Measurements from ENCODE around the gene ZNF768. TPM values are rescaled to one million over a fixed set of nuclear protein-coding genes. Genes with fewer than 3 reads are reported as not detected.

ZNF768 gene
- total RNA-seq, 1 donor from 2014 or later = 31.4 TPM

DNA sequence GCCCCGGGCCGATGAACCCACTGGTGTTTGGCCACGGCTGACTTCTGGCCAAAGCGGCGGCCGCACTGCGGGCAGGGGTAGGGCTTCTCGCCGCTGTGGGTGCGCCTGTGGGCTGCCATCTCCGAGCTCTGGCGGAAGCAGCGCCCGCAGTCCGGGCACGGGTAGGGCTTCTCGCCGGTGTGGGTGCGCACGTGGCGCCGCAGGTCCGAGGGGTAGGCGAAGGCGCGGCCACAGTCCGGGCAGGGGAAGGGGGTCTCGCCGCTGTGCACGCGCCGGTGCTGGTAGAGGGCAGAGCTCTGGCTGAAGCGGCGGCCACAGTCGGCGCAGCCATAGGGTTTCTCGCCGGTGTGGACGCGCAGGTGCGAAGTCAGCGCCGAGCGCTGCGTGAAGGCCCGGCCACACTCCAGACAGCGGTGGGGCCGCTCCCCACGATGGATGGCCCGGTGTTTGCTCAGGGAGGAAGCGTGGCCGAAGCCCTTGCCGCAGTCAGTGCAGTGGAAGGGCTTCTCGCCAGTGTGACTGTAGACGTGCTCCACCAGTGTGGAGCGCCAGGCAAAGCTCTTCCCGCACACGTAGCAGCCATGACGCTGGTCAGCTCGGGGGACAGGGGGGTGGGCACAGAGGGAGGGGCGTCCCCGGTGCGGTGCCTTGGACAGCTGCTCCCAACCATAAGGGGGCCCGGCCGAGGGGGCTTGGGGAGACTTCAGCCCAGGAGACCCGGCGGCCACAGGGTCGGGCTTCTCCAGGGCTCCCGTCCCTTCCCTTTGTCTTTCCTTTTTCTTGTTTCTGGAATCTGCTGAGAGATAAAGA is 29.2 kb upstream of the ZNF768 start:
- Mint-ChIP-seq H3K27me3 (ENCODE audit: unreplicated experiment) (peaks cover 8% of the 10 kb centered on the region), H3K9me3 (ENCODE audit: unreplicated experiment) (no peaks in the 10 kb centered on the region), H3K4me3 (ENCODE audit: unreplicated experiment) (peak overlapping the region; percentile 85), H3K36me3 (ENCODE audit: low read depth, unreplicated experiment) (peaks cover 15% of the 10 kb centered on the region), H3K4me1 (ENCODE audit: unreplicated experiment) (peaks cover 29% of the 10 kb centered on the region), H3K27ac (ENCODE audit: unreplicated experiment) (no peak overlapping the region)
- TF ChIP-seq, protein P1, sequence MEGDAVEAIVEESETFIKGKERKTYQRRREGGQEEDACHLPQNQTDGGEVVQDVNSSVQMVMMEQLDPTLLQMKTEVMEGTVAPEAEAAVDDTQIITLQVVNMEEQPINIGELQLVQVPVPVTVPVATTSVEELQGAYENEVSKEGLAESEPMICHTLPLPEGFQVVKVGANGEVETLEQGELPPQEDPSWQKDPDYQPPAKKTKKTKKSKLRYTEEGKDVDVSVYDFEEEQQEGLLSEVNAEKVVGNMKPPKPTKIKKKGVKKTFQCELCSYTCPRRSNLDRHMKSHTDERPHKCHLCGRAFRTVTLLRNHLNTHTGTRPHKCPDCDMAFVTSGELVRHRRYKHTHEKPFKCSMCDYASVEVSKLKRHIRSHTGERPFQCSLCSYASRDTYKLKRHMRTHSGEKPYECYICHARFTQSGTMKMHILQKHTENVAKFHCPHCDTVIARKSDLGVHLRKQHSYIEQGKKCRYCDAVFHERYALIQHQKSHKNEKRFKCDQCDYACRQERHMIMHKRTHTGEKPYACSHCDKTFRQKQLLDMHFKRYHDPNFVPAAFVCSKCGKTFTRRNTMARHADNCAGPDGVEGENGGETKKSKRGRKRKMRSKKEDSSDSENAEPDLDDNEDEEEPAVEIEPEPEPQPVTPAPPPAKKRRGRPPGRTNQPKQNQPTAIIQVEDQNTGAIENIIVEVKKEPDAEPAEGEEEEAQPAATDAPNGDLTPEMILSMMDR (IDR thresholded peaks at IDR 0.05; ENCODE audit: unreplicated experiment) = no peak
- DNase-seq (ENCODE audit: low spot score) = no peak

DNA sequence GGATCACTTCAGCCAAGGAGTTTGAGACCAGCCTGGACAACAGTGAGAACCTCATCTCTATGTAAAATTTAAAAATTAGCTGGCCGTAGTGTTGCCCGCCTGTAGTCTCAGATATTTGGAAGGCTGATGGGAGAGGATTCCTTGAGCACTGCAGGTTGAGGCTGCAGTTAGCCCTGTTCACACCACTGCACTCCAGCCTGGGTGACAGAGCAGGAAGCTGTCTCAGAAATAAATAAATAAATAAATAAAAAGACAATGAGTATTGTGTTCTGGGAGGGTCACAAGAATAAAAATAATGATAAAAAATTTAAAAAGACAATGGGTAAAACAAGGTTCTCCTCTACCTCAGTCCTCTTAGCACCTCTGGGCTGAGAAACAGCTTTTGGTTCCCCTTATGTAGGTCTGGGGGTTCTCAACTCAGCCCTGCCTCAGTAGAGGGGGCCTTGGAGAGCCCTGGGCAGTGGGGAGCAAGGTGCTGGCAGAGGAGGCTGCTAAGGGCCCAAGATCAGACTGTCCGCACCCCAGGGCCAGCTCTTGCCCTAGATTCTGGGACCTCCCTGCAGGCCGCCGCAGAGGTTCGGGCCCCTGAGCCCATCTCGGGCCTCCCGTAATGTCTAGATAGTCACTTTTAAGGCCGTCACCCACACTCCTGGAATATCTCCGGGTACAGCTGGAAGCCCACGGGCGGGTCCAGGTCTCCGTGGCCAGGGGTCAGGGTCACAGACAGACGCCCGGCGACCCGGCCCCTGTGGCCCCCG is 28.4 kb upstream of the ZNF768 start:
- Mint-ChIP-seq H3K4me1 (ENCODE audit: unreplicated experiment) (peaks cover 29% of the 10 kb centered on the region), H3K27ac (ENCODE audit: unreplicated experiment) (no peak overlapping the region), H3K27me3 (ENCODE audit: unreplicated experiment) (peaks cover 8% of the 10 kb centered on the region), H3K36me3 (ENCODE audit: low read depth, unreplicated experiment) (peaks cover 15% of the 10 kb centered on the region), H3K4me3 (ENCODE audit: unreplicated experiment) (peak overlapping the region; percentile 33), H3K9me3 (ENCODE audit: unreplicated experiment) (no peaks in the 10 kb centered on the region)
- TF ChIP-seq, protein P1 (IDR thresholded peaks at IDR 0.05; ENCODE audit: unreplicated experiment) = no peak
- DNase-seq (ENCODE audit: low spot score) = no peak

DNA sequence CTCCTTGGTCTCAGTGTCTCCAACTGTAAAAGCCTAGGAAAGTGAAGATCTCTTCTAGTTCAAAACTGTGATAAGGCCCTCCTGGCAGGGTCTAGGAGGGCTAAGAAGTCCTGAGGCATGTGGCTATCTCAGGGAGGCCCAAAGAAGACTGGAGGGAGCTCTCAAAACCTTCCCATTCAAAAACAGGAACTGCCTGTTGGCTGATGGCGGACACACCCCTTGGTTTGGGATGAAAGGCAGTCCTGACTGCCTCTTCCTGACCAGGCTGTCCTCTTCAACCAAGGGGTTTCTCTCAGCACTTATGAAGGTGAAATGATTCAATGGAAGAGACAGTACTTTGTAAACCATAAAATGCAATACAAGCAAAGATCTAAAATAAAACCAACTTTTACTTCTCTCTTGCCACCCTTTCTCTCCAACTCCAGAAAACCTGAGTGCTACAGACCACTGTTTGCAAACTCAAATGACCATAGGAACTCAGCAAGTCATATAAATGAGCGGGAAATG is 27.1 kb upstream of the ZNF768 start:
- peak overlapping the region; percentile 21 for H3K4me3 Mint-ChIP-seq (ENCODE audit: unreplicated experiment)
- H3K9me3 Mint-ChIP-seq (ENCODE audit: unreplicated experiment) = no peaks in the 10 kb centered on the region
- TF ChIP-seq, protein P1 (IDR thresholded peaks at IDR 0.05; ENCODE audit: unreplicated experiment) = no peak
- no peak for DNase-seq (ENCODE audit: low spot score)
- H3K4me1 Mint-ChIP-seq (ENCODE audit: unreplicated experiment) = peaks cover 28% of the 10 kb centered on the region
- no peak overlapping the region for H3K27ac Mint-ChIP-seq (ENCODE audit: unreplicated experiment)
- peaks cover 15% of the 10 kb centered on the region for H3K36me3 Mint-ChIP-seq (ENCODE audit: low read depth, unreplicated experiment)
- peaks cover 9% of the 10 kb centered on the region for H3K27me3 Mint-ChIP-seq (ENCODE audit: unreplicated experiment)

DNA sequence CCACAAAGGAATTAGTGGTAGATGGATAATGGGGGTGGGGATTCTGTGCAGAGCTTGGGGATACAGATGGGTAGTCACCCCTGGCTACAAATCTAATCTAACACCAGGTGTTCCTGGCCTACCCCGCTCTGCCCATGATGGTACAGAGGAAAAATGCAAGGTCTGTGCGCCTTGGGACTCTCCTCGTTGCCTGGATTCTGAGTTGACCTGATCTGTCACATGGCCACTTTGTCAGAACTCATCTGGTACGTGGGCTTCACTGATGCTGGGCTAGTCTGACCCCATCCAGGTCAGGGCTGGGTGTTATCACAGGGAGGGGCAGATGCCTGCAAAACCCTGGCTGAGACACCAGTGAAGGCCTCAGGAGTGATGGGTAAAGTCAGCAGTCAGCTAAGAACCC is 26.6 kb upstream of the ZNF768 start:
- no peak for DNase-seq (ENCODE audit: low spot score)
- Mint-ChIP-seq H3K36me3 (ENCODE audit: low read depth, unreplicated experiment) (peaks cover 15% of the 10 kb centered on the region), H3K4me1 (ENCODE audit: unreplicated experiment) (peaks cover 28% of the 10 kb centered on the region), H3K27ac (ENCODE audit: unreplicated experiment) (no peak overlapping the region), H3K27me3 (ENCODE audit: unreplicated experiment) (peaks cover 9% of the 10 kb centered on the region), H3K9me3 (ENCODE audit: unreplicated experiment) (no peaks in the 10 kb centered on the region), H3K4me3 (ENCODE audit: unreplicated experiment) (no peak overlapping the region)
- TF ChIP-seq, protein P1 (IDR thresholded peaks at IDR 0.05; ENCODE audit: unreplicated experiment) = no peak
